HL-60/S4 treated with retinoic acid at 250 ng/mL for 4 days and 3 days (cell line): Measurements from ENCODE around the gene SOCS2.

Experiments
- in situ Hi-C: fragments of 300-500 bp; cut with MboI; formaldehyde crosslinking; loops from 2 replicates; pipeline ENCODE4 v1.7.0; 2022; ENCODE audit warnings: low sequenced_read_pairs

SOCS2 gene

DNA sequence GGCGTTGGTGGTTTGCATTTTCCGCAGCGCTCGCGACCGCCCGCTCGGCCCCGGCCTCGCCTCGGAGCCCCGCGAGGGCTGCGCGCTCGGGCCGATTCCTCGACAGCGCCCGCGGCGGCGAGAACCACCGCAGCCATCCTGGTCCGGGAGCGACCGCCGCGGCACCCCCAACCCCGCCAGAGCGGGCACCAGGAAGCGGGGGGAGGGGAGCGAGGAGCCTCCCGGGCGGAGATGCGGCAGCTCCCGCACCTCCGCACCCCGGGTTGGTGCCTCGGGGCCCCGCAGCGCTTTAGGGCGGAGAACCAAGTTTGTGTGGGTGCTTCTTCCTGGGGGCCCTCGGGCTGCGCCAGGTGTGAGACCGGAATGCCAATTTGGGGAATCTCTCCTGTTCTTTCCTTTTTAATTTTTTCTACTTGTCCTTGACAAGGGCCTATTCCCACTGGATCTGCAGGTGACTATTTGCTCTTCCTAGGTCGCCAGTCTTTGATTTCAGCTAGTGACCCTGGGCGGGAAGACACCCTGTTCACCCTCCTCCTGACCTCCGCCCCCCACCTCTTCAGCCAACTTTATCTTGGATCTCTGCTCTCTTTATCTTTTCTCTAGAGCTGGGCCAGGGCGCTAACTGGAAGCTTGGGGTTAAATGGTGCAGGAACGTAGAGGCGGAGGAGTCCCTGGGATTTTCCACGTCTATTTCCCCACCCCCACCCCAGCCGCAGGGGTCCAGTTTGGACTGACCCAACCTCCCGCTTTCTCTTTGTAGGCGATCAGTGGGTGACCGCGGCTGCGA lies at the start of gene SOCS2:
Gene SOCS2 (plus strand): TSS at position 751 of the 787 bp plus-strand sequence. CDS start 223 bp downstream, outside the sequence.
- in situ Hi-C loops: loop anchor here (25.0 kb wide), 1 partner anchor 515 kb away; no protein-coding TSS in a partner anchor

GRCh38 chr12:93524386-93525133 lies 47.9 kb upstream of the SOCS2 start:
- in situ Hi-C loops: no loop called here

GRCh38 chr12:93526786-93527428 lies 45.6 kb upstream of the SOCS2 start:
- in situ Hi-C loops: no loop called here

DNA sequence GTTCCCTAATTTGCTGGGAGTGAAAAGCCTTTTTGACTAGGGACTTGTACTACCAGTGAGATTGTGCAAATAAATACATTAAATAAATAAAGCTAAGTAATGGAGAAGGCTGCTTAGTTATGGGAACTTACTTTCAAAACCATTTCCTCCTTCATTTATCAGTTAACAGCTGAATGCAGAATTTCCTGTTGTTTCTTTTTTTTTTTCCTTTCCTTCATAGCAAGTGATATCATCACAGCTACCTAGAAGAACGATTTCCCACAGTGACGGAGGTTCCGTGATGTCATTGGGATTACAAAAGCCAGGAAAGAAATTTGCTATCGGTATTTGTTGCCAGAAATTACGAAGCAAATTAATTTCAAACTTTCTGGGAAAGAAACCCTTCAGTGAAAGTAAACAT lies 42.1 kb upstream of the SOCS2 start:
- in situ Hi-C loops: no loop called here

- in situ Hi-C loops: no loop called here
Measured at GRCh38 chr12:93533310-93533709, 39.2 kb upstream of the SOCS2 start.

DNA sequence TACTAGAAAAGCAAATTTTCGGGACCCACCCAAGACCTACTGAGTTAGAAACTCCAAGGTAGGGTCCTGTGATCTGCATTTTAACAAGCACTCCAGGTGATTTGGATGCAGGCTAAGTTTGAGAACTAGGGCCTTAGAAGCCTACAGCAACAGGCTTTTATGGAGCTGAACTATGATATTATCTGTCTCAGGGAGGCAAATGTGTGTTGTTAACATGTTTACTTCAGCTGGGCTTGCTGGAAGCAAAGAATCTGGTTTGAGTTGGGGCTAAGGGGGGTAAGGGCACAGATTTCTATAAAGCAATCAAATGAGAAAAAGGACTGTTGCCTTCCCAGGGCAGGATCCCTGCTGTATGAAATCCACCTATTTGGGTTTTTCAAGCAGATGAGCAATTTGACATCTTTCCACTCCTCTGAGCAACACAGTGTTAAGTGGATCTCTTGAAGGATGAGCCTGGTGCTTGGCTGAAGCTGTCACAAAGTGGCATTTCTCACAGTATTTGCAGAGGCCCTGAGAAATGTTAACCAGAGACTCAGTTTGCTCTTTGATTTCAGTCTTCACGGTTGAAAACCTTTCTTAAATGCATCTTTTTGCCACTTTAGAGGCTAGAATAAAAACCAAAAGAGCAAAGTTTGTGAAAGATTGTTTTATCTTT lies 36.2 kb upstream of the SOCS2 start:
- in situ Hi-C loops: no loop called here

DNA sequence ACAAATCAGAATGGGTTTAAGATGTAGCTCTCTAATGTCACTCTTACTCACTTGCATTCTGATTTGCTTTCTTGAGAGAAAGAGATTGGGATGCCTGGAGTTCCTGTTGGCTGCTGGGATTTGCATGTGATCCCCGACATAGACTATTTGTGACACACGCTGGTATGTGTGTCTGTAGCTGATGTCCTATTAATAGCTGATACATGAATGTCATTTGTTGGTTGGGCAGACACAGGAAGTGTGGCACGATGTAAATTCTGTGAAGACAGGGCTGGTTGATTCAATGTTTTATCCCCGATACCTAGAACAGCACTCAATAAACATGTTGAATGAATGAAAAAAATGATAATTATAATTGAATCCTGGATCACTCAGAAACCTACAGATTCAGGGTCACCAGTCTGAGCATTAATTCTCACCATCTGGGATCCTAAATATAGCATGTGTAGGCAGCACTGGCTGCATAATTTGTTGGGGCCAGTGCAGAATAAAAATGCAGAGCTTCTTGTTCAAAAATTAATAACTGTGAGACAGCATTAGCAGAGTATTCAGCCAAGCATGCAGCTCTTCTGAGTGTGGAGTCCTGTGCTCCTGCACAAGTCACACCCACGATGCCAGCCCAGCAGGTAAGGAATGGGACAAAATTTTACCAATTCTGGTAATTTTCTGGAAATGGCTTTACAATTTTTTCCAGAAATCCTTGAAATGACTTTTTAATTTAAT lies 35.5 kb upstream of the SOCS2 start:
- in situ Hi-C loops: no loop called here

- in situ Hi-C loops: no loop called here
Measured at GRCh38 chr12:93537769-93538168, 34.7 kb upstream of the SOCS2 start.

- in situ Hi-C loops: no loop called here
Measured at GRCh38 chr12:93539821-93540220, 32.7 kb upstream of the SOCS2 start.

DNA sequence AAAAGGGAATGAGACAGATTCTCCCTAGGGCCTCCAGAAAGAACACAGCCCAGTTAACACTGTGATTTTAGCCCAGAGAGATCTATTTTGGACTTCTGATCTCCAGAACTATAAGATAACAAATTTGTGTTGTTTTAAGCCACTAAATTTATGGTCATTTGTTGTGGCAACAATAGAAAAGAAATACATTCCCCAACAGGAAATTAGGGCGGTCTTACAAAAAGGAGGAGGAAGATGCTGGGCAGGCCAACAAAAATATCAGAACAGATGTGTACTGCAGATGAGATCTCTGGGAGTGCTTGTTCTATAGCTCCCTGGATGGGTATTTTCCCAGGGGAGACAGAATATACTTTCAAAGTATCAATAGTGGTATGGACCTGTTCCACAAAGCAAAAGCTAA lies 32.0 kb upstream of the SOCS2 start:
- in situ Hi-C loops: no loop called here

GRCh38 chr12:93541578-93542225 lies 30.8 kb upstream of the SOCS2 start:
- in situ Hi-C loops: no loop called here

GRCh38 chr12:93547778-93548177 lies 24.7 kb upstream of the SOCS2 start:
- in situ Hi-C loops: no loop called here

GRCh38 chr12:93549174-93549573 lies 23.3 kb upstream of the SOCS2 start:
- in situ Hi-C loops: no loop called here

GRCh38 chr12:93550748-93551611 lies 21.5 kb upstream of the SOCS2 start:
- in situ Hi-C loops: loop anchor here (25.0 kb wide), 1 partner anchor 536 kb away; no protein-coding TSS in a partner anchor

- in situ Hi-C loops: loop anchor here (25.0 kb wide), 1 partner anchor 535 kb away; no protein-coding TSS in a partner anchor
Measured at GRCh38 chr12:93552427-93552826, 20.0 kb upstream of the SOCS2 start.

DNA sequence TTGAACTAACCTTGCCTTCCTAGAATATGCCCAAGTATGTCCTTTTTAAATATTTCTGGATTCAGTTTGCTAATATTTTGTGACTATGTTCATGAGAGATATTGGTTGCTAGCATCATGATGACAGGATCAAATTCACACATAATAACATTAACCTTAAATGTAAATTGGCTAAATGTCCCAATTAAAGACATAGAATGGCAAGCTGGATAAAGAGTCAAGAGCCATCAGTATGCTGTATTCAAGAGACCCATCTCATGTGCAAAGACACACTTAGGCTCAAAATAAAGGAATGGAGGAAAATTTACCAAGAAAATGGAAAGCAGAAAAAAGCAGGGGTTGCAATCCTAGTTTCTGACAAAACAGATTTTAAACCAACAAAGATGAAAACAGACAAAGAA lies 14.6 kb upstream of the SOCS2 start:
- in situ Hi-C loops: loop anchor here (25.0 kb wide), 1 partner anchor 529 kb away; no protein-coding TSS in a partner anchor

DNA sequence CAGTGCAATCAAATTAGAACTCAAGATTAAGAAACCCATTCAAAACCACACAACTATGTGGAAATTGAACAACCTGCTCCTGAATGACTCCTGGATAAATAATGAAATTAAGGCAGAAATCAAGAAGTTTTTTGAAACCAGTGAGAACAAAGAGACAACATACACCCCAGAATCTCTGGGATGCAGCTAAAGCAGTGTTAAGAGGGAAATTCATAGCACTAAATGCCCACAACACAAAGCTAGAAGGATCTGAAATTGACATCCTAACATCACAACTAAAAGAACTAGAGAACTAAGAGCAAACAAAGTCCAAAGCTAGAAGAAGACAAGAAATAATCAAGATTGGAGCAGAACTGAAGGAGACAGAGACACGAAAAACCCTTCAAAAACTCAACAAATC lies 13.8 kb upstream of the SOCS2 start:
- in situ Hi-C loops: loop anchor here (25.0 kb wide), 1 partner anchor 529 kb away; no protein-coding TSS in a partner anchor

- in situ Hi-C loops: loop anchor here (25.0 kb wide), 1 partner anchor 523 kb away; no protein-coding TSS in a partner anchor
Measured at GRCh38 chr12:93563807-93564538, 8.5 kb upstream of the SOCS2 start.
